GM11168 (cell line): ENCODE data around the gene NOL12.
"Not testable (repeated sequence)": the region's sequence is repeated elsewhere in the genome, so short reads cannot be mapped to it uniquely, and the experiment has no call there.

Experiments
- in situ Hi-C: fragments of 300-500 bp; cut with MboI; formaldehyde crosslinking; loops from one replicate; pipeline ENCODE4 v1.12.0; 2022; ENCODE audit warnings: low sequenced_read_pairs; ENCODE audit not compliant: unreplicated experiment

NOL12 gene, protein sequence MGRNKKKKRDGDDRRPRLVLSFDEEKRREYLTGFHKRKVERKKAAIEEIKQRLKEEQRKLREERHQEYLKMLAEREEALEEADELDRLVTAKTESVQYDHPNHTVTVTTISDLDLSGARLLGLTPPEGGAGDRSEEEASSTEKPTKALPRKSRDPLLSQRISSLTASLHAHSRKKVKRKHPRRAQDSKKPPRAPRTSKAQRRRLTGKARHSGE

DNA sequence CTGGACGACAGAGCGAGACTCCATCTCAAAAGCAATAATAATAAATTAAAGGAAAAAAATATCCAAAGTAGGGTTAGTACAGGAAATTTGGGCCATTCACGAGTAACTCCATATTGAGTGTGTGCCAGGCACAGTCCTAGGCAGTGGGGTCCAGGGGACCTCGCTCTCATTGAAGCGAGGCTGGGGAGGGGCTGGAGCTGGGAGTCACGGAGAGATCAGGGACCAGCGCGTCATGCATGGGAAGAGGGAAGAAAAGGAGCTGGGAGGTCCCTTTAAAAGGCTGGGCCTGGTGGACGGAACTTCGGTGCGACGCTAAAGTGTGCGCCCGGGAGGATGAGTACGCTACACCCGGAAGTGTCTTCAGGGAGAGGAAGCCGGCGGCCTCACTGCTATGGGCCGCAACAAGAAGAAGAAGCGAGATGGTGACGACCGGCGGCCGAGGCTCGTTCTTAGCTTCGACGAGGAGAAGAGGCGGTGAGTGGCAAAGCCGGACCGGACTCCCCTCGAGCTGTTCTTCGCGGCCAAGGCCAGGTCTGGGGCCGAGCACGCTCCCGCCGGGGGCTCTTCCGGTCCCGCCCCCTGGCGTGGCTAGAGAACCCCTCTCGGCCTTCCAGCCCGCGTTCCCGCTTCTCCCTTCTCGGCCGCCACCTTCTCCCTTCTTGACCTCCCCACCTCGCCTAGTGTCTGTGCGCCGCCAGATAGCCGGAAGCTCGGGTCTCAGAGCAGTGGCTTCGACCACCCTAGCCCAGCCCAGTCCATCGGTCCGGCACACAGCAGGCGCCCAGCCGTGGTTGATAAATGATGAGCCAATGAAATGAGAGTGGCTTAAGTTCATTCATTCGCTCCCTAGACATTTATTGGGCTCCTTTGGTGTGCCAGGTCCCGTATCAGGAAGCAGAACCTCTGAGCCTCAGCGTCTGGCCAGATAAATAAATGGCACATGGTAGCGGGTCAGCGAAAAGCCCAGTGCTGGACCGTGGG lies at the start of gene NOL12:
TSS of gene NOL12 (plus strand) at position 342 of the 981 bp plus-strand sequence. CDS start at position 392, 50 bp downstream.
- in situ Hi-C loops = loop anchor here (10.0 kb wide), 1 partner anchor 61 kb away; no protein-coding TSS in a partner anchor

DNA sequence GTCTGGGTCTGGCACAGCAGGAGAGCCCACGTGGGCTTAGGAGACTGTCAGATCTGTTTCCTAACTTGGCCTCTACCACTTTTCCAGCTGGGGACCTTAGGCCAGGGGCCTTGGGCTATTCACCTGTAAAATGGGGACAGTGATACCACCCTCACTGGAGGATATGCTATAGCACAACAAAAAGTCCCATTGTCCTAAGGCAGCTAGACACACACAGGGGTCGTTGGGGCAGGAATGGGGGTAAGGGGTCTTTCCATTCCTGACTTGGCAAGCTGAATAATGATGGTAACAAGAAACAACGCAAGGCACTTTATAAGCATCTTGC lies 49.2 kb upstream of the NOL12 start:
- in situ Hi-C loops = no loop called here

DNA sequence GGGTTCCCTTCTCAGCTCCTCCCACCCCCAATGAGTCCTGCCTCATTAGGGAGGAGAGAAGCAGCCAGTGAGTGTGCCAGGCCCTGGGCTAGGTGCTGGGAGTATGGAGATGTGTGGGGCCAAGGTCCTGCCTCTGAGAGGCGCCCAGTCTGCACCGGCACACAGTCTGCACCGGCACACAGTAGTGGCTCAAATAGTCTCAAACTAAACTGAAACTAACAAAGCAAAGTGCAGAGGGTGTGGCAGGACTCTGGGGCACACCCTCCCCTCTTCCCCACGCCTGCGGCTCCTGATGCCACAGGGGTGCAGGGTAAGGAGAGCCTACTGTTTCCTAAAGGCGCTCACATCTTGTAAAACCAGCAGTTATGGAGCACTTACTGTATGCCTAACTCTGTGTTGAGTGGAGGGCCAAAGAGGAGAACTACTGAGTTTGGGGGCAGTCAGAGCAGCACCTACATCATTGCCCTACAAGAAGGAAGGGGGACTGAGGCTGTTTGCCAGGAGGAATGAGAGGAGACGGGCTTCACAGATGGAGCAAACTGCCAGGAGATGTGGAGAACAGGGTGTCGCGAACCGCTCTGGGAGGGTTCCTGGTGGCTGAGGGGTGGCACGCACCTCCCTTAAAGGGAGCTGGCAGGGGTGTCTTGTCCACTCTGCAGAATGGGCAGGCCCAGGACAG lies 47.6 kb upstream of the NOL12 start:
- in situ Hi-C loops = no loop called here

DNA sequence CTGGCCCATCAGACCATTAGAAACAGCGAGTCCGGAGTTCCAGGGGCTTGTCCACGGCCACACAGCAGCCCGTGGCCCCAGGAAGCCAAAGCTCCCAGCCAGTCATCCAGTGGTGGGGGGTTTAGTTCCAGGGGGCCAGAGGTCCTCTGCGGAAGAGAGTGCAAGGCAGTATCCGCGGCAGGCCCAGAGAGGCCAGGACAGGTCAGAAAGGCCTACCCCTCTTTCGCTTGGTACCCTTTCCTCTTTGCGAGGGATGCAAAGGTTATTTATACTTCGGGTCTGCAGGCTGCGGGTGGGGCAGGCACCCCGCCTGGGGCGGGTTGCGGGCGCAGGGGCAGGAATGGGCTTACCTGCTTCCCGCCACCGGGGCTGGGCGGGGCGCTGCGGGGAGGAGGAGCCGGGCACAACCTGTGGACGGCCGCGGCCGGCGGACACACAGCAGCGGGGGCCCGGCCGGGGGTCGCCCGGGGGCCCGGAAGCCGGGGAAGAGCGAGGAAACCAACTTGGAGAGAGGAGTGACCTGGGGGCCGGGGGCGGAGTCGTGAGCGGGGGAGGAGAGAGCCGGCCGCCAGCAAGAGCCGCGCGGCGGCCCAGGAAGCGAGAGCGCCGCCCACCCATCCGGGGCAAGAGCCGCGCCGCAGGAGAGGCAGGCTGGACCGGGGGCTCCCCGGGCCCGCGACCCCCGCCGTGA lies 46.9 kb upstream of the NOL12 start, which contains the start of gene SH3BP1:
TSS of gene SH3BP1 (plus strand) at position 600 of the 691 bp plus-strand sequence. CDS start 119 bp downstream, outside the sequence.
- in situ Hi-C loops = no loop called here

DNA sequence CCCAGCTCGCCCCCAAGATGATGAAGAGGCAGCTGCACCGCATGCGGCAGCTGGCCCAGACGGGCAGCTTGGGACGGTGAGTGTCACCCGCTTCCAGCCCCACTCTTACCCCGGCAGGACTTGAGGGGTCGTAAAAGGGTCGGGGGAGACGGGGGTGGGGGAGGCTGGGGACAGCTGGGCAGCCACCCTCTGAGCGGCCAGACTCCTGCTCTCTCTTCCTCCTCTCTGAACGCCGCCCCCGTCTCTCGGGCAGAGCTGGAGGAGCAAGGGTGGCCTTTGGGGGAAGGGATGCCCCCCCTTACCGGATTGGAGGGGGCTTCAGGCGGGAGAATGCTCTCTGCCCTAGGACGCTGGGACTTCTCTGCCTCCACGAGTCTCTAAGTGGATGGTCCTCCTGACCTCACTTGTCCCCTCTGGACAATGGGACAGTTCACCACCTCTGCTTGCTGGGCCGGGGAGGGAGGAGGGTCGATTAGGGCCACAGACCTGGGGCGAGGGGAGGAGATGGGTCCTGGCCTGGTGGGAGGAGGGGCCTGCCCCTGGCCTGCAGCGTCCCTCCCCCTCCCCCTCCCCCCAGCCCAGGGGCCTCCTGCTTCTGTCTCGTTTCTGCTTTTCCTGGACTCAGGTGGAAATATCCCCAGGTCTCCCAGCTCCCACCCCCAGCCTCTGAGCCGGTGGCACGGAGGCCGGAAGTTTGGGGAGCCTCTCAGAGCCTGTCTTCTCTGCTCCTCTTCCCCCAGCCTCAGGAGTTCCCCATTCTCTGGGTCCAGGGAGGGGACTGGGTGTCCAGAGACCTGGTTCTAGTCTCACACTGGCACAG lies 46.2 kb upstream of the NOL12 start:
- in situ Hi-C loops = no loop called here

DNA sequence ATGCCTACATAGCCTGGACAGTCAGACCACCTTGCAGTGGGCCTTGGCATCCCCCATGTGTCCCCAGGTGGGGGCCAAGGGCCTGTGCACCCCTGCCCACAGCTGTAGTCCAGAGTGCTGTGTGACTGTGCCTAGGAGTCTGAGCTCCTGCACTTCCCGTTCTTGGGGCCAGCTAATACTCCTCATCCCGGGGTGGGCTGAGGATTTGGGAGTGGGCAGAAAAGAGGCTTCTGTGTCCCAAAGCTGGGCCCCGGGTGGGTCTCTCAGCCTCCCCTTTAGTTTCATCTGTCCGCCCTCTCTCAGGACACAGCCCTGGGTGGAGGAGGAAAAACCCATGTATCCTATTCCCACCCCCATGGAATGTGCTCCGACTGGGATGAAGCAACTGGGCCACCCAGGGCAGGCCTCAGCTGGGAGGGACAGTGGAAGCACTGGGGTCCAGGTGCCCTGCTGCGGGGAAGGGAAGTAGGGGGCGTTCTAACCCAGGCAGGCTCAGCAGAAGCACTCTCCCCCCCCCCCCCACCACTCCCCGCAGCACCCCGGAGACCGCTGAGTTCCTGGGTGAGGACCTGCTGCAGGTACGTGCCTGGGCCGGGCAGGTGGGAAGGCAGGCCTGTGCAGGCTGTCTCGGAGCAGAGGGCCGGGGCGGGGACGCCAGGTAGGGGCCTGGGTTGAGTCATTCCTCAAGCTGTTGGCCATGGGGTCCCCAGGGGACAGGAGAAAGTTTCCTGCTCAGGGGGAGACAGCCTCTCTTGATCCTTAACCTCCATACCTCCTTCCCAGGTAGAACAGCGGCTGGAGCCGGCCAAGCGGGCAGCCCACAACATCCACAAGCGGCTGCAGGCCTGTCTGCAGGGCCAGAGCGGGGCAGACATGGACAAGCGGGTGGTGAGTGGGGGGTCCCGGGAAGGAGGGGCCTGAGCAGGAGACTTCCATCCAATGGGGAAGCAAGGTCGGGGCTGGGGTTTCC lies 45.3 kb upstream of the NOL12 start:
- in situ Hi-C loops = no loop called here

DNA sequence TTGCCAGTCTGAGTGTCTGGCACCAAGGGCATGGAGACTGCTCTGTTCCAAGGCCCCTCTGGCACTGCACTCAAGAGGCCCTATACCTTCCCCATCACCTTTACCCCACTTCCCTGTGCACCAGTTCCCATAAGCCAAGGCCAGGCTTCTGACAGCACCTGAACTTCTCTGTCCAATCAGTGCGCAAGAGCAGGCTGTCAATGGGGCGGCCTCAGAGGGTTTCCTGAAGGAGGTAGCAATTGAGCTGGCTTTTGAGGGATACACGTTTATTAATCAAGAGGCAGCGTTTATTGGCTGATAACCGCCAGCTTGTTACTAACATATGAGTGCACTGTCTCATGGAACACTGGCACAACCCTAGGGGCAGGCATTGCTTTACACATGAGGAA lies 44.6 kb upstream of the NOL12 start:
- in situ Hi-C loops = no loop called here

DNA sequence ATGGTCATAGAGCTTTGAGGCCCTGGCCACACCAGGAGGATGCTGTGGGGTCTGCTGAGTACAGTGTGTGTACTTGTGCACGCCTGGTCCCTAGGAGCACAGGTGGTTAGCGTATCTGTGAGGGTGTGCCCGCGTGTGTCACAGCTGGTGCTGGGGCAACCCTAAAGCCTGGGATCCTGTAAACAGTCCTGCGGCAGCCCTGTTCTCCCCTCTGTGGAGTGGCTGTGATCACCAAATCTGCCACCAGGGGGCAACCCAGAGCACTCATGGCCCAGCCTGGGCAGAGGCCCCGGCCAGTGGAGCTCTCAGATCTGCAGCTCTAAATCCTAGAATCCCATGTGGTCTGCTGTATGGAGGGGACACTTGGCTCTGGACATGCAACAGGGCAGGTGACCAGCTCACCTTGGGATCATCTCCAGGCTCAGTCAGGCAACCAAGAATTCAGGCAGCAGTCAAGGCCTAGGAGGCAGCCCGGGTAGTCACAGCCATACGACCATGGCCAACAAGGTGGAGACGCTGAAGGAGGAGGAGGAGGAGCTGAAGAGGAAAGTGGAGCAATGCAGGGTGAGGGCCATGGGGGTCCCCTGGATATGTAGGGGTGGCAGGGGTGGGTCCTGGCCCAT lies 42.8 kb upstream of the NOL12 start:
- in situ Hi-C loops = no loop called here

DNA sequence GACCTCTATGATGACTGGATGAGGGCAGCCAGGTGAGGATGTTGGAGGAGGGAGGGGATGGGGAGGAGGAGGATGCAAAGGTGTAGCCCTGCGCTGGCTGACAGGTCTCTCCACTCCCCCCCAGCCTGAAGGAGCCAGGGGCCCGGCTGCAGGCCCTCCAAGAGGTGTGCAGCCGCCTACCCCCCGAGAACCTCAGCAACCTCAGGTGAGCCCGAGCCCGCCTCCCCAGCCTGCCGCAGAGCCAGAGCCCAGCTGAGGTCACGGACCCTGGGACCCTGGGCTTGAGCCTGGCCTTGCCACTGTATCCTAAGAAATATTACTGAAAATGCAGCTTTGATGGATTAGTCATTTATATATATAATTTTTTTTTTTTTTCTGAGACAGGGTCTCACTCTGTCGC lies 38.8 kb upstream of the NOL12 start:
- in situ Hi-C loops = no loop called here

DNA sequence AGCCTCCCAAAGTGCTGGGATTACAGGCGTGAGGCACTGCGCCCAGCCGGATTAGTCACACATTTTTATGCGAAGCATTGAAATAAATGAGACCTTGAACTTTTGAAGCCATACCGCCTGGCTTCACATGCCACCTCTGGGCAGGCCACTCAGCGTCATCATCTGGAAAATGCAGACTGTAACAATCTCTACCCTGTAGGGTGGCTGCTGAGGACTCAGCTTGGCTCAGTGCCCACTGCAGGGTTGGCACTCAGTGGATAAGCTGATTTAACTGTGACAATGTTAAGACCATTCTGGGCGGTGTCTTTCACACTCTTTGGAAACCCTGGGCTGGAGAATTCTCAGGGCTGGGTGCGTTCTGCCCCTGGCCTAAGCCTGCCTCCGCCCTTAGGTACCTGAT lies 38.2 kb upstream of the NOL12 start:
- in situ Hi-C loops = no loop called here

DNA sequence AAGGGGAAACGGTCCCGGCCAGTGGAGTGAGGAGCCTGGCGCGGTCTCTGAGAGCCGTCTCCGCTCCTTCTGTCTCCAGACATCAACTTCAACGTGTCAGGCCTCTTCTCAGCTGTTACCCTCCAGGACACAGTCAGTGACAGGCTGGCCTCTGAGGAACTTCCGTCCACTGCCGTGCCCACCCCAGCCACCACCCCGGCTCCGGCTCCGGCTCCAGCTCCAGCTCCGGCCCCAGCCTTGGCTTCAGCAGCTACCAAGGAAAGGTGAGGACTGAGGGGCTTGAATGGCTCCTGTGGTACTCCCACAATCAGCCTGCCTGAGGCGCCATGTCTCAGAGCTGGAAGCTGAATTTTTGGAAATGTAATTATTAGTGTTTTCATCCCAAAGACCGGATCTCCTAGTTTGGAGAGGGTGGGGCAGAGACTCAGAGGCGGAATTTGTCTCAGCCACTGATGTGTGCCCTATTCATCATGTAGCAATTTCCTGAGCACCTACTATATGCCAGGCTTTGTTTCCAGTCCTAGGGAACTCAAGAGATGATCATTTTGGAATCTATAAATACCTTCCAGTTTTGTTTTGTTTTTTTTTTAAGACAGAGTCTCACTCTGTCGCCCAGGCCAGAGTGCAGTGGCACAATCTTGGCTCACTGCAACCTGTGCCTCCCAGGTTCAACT lies 35.5 kb upstream of the NOL12 start:
- in situ Hi-C loops = no loop called here

DNA sequence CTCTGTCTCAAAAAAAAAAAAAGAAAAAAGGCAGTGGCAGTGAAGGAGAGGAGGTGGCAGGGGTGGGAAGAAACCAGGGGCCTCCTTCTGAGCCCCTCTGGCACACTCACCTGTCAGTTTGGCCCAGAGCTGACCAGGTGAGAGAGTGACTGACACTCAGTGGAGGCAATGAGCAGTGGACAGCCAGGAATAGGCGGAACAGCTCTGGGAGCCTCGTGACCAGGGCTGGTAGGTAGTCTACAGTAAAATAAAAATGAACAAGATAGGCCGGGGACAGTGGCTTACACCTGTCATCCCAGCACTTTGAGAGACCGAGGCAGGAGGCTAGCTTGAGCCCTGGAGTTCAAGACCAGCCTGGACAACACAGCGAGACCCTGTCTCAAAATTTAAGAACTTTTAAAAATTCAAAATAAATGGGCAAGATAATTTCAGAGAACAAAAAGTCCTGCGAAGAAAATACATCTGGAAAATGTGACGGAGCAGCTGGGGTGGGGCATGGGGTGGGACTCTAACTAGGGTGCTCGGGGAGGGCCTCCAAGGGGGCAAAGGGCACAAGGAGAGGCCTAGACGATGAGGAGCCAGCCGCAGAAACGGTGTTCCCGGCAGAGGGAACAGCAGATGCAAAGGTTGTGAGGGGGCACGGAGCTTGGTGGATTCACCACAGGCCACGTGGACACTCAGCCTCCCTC lies 31.4 kb upstream of the NOL12 start:
- in situ Hi-C loops = no loop called here

DNA sequence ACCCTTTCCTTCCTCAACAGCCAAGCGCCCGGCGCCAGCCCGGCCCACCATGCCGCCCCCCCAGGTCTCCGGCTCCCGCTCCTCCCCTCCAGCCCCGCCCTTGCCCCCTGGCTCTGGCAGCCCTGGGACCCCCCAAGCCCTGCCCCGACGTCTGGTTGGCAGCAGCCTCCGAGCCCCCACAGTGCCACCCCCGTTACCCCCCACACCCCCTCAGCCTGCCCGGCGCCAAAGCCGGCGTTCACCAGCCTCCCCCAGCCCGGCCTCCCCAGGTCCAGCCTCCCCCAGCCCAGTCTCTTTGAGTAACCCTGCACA lies 30.9 kb upstream of the NOL12 start:
- in situ Hi-C loops = no loop called here

DNA sequence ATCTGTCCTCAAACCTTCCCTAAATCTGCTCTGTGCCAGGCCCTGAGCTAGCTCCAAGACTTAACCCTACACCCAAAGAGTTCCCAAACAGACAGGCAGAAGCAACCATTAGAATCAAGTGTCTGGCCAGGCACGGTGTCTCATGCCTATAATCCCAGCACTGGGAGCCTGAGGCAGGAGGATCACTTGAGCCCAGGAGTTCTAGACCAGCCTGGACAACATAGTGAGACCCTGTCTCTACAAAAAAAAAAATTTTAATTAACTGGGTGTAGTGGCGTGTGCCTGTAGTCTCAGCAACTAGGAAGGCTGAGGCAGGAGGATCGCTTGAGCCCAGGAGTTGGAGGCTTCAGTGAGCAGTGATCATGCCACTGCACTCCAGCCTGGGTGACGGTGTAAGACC lies 29.6 kb upstream of the NOL12 start:
- in situ Hi-C loops = not testable (repeated sequence)

DNA sequence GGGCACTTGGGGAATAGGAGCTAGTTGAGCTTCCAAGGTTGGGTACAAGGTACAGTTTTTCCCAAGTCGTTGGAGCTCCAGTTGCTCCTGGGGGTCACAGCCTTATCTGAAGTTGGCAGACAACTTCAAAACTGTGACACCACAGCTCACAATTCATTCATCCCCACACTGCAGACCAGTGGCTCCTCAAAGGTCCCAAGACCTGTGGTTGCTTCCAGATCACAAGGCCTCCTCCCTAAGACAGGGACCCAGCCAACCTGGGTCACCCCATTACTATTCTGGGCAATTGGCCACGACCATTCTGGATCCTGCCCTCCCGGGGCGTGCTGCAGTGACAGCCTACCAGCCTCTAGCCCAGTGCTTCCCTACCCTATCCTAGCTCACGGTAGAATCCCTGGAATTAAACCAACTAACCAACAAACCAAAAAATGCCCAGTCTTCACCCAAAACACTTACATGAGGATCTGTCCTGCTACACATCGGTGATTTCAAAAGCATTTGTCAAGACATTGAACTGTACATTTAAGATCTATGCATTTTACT lies 28.5 kb upstream of the NOL12 start:
- in situ Hi-C loops = no loop called here

DNA sequence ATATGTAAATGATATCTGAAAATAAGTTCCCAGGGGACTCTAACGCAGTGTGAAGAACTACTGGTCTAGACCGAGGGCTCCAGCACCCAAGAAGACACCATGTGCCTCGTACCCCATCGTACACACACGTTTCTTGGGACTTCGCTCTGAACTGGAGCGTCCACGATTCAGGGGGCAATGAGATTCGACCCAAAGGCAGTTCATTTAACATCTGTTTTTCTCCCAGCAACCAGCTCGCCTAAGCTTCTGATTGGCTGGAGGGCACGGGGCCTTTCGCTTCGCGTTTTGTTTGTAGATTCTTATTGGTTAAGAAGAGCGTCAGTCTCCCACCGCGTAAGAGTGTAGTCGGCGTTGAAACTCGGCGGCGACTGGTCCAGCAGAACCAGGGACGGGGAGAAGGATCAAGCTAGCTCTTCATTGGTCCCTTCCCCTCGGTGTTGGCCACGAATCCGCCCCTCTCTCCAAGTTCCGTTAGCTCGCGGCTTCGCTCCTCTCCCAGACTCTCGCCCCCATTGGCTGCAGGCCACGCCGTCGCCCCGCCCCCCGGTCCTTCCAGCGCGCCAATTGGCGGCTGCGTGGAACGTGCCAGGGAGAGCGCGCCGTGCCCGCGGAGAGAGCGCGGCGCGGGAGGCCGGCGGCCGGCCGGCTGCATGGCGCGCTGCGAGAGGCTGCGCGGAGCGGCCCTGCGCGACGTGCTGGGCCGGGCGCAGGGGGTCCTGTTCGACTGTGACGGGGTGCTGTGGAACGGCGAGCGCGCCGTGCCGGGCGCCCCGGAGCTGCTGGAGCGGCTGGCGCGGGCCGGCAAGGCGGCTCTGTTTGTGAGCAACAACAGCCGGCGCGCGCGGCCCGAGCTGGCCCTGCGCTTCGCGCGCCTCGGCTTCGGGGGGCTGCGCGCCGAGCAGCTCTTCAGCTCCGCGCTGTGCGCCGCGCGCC lies 27.7 kb upstream of the NOL12 start, which contains the start of gene PDXP:
TSS of gene PDXP (plus strand) at position 591 of the 933 bp plus-strand sequence. CDS start at position 651, 60 bp downstream.
- in situ Hi-C loops = no loop called here
